Calu3 (cell line): ENCODE measurements around the gene SLC22A31. TPM values are rescaled to one million over a fixed set of nuclear protein-coding genes. Genes with fewer than 3 reads are reported as not detected.

Experiments used
- BruUV-seq: library from RNA; stranded (reverse); fragments of 400-500 nt; replicated peaks from 2 replicates; lab custom pipeline; 2021; lab: Mats Ljungman, UMichigan
- CTCF ChIA-PET: fragments of 300-600 bp; sonication (Branson Sonifier 250); formaldehyde crosslinking; loops from one replicate; lab custom pipeline; 2022; ENCODE audit warnings: antibody characterized with exemption; lab: Charles Lee
- DNase-seq: peaks from one replicate; pipeline ENCODE4 v3.0.0; 2022
- H3K27ac Mint-ChIP-seq: one replicate; pipeline ENCODE4 v1.8.0; 2022; ENCODE audit warnings: mixed read lengths; ENCODE audit not compliant: unreplicated experiment
- H3K27me3 Mint-ChIP-seq: one replicate; pipeline ENCODE4 v1.8.0; 2022; ENCODE audit warnings: mixed read lengths; ENCODE audit not compliant: unreplicated experiment
- H3K36me3 Mint-ChIP-seq: one replicate; pipeline ENCODE4 v1.8.0; 2022; ENCODE audit warnings: mild to moderate bottlenecking, moderate library complexity, mixed read lengths; ENCODE audit not compliant: insufficient read depth, unreplicated experiment
- H3K4me1 Mint-ChIP-seq: one replicate; pipeline ENCODE4 v1.8.0; 2022; ENCODE audit warnings: mild to moderate bottlenecking, low read depth, mixed read lengths; ENCODE audit not compliant: unreplicated experiment
- H3K4me3 Mint-ChIP-seq: one replicate; pipeline ENCODE4 v1.8.0; 2022; ENCODE audit warnings: mild to moderate bottlenecking, low read depth, moderate library complexity, mixed read lengths; ENCODE audit not compliant: unreplicated experiment
- H3K9me3 Mint-ChIP-seq: one replicate; pipeline ENCODE4 v1.8.0; 2022; ENCODE audit warnings: low read depth, mixed read lengths; ENCODE audit not compliant: unreplicated experiment
- intact Hi-C: fragments of 100-400 bp; cut with micrococcal nuclease; formaldehyde crosslinking; loops from one replicate; pipeline ENCODE4 v1.10.0; 2022; ENCODE audit not compliant: unreplicated experiment
- total RNA-seq: library from RNA; stranded (reverse); gene quantifications from 2 replicates; pipeline ENCODE4 v1.2.3, GENCODE V29; 2022
- TF ChIP-seq, protein P1 (sequence below): fragments of 200-600 bp; IDR thresholded peaks from one replicate; pipeline ENCODE4 v1.8.0; 2022; ENCODE audit warnings: antibody characterized with exemption; ENCODE audit not compliant: unreplicated experiment

The SLC22A31 gene
- total RNA-seq, 1 experiment from 2014 or later: 0.52 TPM

GRCh38 chr16:89241187-89242007 lies 41.1 kb upstream of the SLC22A31 start:
- intact Hi-C loops: no loop called here
- Mint-ChIP-seq H3K4me3 (peak overlapping the region; percentile 84), H3K27me3 (peaks cover 38% of the 10 kb centered on the region), H3K27ac (peak overlapping the region; percentile 83), H3K9me3 (no peaks in the 10 kb centered on the region), H3K36me3 (peaks cover 40% of the 10 kb centered on the region), H3K4me1 (peaks cover 9% of the 10 kb centered on the region)
- TF ChIP-seq, protein P1, sequence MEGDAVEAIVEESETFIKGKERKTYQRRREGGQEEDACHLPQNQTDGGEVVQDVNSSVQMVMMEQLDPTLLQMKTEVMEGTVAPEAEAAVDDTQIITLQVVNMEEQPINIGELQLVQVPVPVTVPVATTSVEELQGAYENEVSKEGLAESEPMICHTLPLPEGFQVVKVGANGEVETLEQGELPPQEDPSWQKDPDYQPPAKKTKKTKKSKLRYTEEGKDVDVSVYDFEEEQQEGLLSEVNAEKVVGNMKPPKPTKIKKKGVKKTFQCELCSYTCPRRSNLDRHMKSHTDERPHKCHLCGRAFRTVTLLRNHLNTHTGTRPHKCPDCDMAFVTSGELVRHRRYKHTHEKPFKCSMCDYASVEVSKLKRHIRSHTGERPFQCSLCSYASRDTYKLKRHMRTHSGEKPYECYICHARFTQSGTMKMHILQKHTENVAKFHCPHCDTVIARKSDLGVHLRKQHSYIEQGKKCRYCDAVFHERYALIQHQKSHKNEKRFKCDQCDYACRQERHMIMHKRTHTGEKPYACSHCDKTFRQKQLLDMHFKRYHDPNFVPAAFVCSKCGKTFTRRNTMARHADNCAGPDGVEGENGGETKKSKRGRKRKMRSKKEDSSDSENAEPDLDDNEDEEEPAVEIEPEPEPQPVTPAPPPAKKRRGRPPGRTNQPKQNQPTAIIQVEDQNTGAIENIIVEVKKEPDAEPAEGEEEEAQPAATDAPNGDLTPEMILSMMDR: no peak
- CTCF ChIA-PET: interaction anchor here (0.7 kb wide), 1 partner anchor 68 kb away, joined by 4 read pairs; no protein-coding TSS in a partner anchor
- DNase-seq: peak; percentile 69
- BruUV-seq: TSS peak; percentile 96

DNA sequence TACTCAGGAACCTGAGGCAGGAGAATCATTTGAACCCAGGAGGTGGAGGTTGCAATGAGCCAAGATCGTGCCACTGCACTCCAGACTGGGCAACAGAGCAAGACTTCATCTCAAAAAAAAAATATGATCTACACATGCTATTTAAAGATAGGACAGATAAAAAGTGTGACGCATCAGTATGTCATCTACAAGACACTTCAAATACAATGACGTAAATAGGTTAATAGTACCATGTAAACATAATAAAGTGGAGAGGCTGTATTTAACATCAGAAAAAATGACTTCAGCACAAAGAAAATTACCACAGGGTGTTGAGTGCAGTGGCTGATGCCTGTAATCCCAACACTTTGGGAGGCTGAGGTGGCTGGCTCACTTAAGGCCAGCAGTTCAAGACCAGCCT lies 37.4 kb upstream of the SLC22A31 start:
- peaks cover 3% of the 10 kb centered on the region for H3K9me3 Mint-ChIP-seq
- no peak overlapping the region for H3K27ac Mint-ChIP-seq
- intact Hi-C loops: no loop called here
- BruUV-seq: no TSS peak
- CTCF ChIA-PET: no interaction called here
- H3K4me3 Mint-ChIP-seq: no peak overlapping the region
- peaks cover under 1% of the 10 kb centered on the region for H3K4me1 Mint-ChIP-seq
- TF ChIP-seq, protein P1: no peak
- peaks cover 27% of the 10 kb centered on the region for H3K36me3 Mint-ChIP-seq
- no peak for DNase-seq
- H3K27me3 Mint-ChIP-seq: peaks cover 2% of the 10 kb centered on the region

GRCh38 chr16:89233678-89234490 lies 33.5 kb upstream of the SLC22A31 start:
- no peak overlapping the region for H3K27ac Mint-ChIP-seq
- H3K36me3 Mint-ChIP-seq: peaks cover 19% of the 10 kb centered on the region
- intact Hi-C loops: no loop called here
- H3K27me3 Mint-ChIP-seq: no peaks in the 10 kb centered on the region
- H3K9me3 Mint-ChIP-seq: peaks cover 8% of the 10 kb centered on the region
- TF ChIP-seq, protein P1: no peak
- no peak for DNase-seq
- no TSS peak for BruUV-seq
- CTCF ChIA-PET: no interaction called here
- H3K4me1 Mint-ChIP-seq: no peaks in the 10 kb centered on the region
- H3K4me3 Mint-ChIP-seq: no peak overlapping the region

GRCh38 chr16:89232107-89232506 lies 31.8 kb upstream of the SLC22A31 start:
- H3K9me3 Mint-ChIP-seq: peaks cover 10% of the 10 kb centered on the region
- intact Hi-C loops: no loop called here
- H3K27ac Mint-ChIP-seq: no peak overlapping the region
- TF ChIP-seq, protein P1: no peak
- H3K4me1 Mint-ChIP-seq: no peaks in the 10 kb centered on the region
- H3K27me3 Mint-ChIP-seq: no peaks in the 10 kb centered on the region
- no TSS peak for BruUV-seq
- no peak for DNase-seq
- no peak overlapping the region for H3K4me3 Mint-ChIP-seq
- CTCF ChIA-PET: no interaction called here
- peaks cover 30% of the 10 kb centered on the region for H3K36me3 Mint-ChIP-seq
